Prostate gland (tissue), 2 donors: ENCODE results near the gene TNS4.

Source experiments
- POLR2A ChIP-seq: fragments of 450-650 bp; IDR thresholded peaks from one replicate; pipeline ENCODE4 v1.6.1; 2016; ENCODE audit warnings: antibody characterized with exemption, mild to moderate bottlenecking
- POLR2AphosphoS5 ChIP-seq: sonication (generic); formaldehyde crosslinking; IDR thresholded peaks from one replicate; pipeline ENCODE4 v1.6.1; 2017; ENCODE audit warnings: antibody characterized with exemption
- TF ChIP-seq, protein P1 (sequence below), 4 experiments: fragments of 200-600 bp in 2 of 4; fragments of 450-650 bp in 2 of 4; sonication (generic) in 2 of 4; IDR thresholded peaks; 1 replicate in 3 of 4; 2 replicates in 1 of 4; pipeline ENCODE4 v1.5.1; 2016 to 2019; ENCODE audit warnings: antibody characterized with exemption in 4 of 4, mild to moderate bottlenecking in 2 of 4, moderate library complexity in 2 of 4

- TF ChIP-seq, protein P1, sequence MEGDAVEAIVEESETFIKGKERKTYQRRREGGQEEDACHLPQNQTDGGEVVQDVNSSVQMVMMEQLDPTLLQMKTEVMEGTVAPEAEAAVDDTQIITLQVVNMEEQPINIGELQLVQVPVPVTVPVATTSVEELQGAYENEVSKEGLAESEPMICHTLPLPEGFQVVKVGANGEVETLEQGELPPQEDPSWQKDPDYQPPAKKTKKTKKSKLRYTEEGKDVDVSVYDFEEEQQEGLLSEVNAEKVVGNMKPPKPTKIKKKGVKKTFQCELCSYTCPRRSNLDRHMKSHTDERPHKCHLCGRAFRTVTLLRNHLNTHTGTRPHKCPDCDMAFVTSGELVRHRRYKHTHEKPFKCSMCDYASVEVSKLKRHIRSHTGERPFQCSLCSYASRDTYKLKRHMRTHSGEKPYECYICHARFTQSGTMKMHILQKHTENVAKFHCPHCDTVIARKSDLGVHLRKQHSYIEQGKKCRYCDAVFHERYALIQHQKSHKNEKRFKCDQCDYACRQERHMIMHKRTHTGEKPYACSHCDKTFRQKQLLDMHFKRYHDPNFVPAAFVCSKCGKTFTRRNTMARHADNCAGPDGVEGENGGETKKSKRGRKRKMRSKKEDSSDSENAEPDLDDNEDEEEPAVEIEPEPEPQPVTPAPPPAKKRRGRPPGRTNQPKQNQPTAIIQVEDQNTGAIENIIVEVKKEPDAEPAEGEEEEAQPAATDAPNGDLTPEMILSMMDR (IDR thresholded peaks at IDR 0.05) = no peak
- no peak for TF ChIP-seq POLR2AphosphoS5
- no peak for TF ChIP-seq POLR2A
Measured at GRCh38 chr17:40528692-40529417, 27.4 kb upstream of the TNS4 start.
